ENCODE results near the gene RAB12. TPM values are rescaled to one million over a fixed set of nuclear protein-coding genes. Genes with fewer than 3 reads are reported as not detected.
A peak's percentile ranks its signal among the peaks of the same experiment; 100 is the strongest.
"Not testable (repeated sequence)": the region's sequence is repeated elsewhere in the genome, so short reads cannot be mapped to it uniquely, and the experiment has no call there.

Gene RAB12
- total RNA-seq, 1 experiment from 2014 or later: 61.8 TPM

DNA sequence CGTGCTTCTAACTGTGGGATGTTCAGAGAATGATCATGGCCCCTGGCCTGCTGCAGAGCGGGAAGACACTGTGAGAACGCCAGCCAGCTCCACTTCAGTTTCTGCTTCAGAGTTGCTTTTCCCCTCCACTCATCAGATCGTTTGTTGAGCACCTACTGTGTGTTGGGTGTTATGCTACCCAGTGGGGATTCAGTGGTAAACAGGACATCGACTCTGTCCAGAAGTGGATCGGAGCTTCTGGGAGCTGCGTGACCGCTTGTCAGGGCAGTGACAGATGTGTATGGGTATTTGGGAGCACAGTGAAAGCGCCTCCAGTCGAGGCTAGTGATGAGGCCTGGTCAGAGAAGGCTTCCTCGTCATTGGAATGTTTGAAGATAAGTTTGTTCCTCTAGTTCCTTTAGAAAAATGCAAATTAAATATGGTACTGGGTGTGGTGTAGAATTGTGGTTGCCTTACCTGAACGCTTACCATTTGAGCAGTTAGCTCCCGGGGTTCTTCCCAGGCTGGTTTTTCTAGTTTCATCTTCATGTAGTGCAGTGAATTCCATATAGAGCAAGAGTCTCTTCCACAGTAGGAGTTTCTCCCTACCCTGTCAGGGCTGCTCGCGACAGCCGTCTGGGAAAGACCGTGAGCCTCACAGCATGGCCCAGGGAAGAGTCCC lies 2.8 kb downstream of the RAB12 start:
- no peak for DNase-seq (ENCODE audit: low read depth)

DNA sequence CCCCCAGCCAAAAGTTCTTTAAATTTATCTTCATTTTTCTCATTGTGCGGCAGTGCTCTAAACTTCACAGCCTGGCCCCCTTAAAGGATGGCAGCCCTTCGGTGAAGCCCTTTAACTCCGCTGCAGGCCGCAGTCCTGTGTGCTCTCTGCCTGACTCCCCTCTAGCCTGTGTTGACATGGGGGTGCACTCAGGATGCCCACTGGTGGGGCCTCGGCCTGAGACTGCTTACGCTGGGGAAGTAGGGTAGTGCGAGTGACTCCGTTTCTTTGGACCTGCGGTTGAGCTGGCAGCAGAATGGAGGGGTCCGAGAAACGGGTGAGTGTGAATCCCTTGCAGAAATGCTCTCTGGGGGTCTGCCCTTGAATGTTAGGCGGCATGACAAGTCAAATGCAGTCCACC lies 5.6 kb downstream of the RAB12 start:
- DNase-seq (ENCODE audit: low read depth): no peak

DNA sequence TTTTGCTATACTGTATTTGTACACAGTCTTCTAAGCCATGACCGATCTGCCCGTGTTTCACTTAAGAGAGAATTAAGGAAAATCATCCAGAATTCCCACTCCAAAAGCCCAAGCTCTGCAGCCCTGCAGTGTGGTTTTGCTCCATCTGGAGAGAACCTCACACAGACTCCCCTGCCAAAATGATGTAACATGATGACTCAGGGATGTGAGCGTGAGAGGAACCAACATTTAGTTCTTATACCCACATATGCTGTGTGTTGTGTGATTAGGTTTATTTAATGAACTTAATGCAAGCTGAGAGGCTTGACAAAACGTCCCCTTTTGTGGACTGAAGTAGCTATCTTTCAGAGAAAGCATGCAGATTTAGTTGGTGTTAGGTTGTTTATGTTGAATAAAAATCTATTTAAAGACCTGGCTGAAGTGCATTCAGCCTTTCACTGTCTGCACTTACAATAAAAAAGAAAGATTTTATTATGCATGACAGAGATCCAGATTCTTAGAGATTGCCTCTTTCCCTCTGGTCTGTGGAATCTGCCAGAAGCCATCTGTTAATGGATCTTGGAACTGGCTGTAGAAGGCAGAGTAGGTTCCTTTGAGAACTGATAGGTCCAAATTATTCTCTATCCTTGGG lies 6.3 kb downstream of the RAB12 start:
- DNase-seq (ENCODE audit: low read depth): peak; percentile 92

DNA sequence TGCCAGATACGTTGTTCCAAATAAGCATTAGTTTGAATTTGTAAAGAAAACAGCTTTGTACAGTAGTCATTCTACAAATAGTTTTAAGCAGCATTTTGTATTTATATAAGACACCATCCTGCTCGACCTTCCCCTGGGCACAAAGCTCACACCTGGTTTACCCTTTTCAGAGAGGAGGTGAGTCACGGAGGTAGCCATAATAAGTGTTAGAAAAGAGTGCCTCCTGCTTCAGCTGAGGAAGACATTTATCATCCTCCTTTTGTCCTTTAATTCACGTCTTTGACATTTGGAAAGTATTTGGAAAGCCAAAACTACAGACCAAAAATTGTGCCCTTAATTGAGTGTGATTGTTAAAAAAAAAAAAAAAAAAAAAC lies 6.8 kb downstream of the RAB12 start:
- DNase-seq (ENCODE audit: low read depth): no peak

GRCh38 chr18:8617907-8618306 lies 8.7 kb downstream of the RAB12 start:
- no peak for DNase-seq (ENCODE audit: low read depth)

DNA sequence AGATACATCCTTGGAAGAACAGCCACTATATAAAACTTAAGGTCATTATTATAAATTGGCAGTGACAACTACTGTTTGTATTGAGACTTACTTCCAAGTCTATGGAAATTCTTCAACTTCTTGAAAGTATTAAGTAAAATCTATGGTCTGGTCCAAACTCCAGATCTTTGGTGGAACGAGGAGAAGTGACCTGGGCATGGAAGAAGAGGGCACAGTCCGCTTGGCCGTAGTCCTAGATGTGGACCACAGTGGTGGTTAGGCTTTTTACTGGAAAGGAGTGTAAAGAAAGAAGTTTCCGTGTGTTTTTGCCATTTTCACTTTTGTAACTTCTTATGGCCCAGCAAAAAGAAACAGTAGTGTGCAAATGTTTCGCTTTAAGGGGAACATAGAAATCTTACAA lies 9.8 kb downstream of the RAB12 start:
- DNase-seq (ENCODE audit: low read depth): no peak

- no peak for DNase-seq (ENCODE audit: low read depth)
Observed at GRCh38 chr18:8619835-8620577, 10.8 kb downstream of the RAB12 start.

- no peak for DNase-seq (ENCODE audit: low read depth)
Observed at GRCh38 chr18:8620845-8621244, 11.6 kb downstream of the RAB12 start.

DNA sequence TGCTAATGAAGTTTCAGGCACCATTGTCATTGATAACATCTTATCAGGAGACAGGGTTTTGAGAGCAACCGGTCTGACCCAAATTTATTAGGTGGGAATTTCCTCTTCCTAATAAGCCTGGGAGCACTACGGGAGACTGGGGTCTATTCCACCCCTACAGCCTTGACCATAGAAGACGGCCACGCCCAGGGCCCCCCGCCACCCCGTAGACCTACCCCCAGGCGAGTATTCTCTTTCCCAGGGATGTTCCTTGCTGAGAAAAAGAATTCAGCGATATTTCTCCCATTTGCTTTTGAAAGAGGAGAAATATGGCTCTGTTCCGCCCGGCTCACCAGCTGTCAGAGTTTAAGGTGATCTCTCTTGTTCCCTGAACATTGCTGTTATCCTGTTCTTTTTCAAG lies 13.4 kb downstream of the RAB12 start:
- not testable (repeated sequence) for DNase-seq (ENCODE audit: low read depth)

DNA sequence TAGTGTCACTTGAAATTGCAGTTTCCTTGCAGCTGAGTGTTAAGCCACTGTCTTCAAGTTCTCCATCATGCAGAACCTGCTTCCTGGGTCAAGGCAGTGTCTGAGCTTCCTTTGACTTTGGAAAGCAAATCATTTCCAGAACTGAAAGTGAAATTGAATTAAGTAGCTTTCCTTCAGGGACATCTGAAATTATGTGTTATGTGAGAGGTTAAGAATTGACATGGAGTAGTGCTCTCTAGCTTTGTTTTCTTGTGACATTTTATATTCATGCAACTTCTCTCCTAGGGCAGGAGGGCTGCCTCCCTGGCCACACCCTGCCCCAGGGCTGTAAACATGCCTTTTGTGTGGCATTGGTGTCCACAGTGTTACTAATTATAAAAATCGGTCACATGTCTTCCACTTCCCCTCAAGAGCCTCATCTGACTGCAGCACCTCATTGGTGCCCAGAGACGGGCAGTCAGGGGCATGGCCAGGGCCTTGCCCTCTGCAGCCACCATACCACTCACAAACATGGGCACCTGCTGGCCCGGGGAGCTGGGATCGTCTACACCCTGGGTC lies 14.4 kb downstream of the RAB12 start:
- peak; percentile 58 for DNase-seq (ENCODE audit: low read depth)

- DNase-seq (ENCODE audit: low read depth): no peak
Observed at GRCh38 chr18:8625461-8626092, 16.3 kb downstream of the RAB12 start.

DNA sequence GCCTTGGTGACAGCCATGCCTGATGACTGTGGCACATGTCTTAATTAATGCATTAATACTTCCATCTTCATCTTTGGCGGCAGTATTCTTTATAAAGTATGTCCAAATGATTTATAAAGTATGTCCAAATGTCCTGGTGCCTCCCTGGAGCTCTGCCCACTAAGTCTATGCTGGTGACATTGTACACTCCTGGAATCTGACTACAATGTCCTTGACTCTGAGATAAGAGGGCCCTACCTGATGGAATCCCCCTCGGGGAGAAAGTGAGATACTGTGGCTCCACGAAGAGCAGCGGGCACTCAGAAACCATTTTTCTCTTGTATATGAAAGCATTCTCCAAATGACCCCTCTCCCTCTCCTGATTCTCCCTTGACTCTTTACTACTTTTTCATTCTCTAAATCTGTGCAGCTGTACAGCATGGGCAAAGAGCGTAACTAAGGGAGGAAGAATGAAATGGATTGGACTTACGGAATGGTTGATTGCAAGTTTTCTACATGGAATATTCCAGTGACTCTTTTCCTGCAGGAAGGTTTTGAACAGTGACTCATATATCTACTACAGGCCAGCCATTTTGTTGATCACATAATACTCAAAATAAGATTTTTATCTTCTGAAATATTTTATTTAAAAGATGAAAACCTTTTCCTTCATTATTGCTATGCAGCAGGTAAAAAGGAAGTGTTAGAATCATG lies 17.3 kb downstream of the RAB12 start:
- no peak for DNase-seq (ENCODE audit: low read depth)

DNA sequence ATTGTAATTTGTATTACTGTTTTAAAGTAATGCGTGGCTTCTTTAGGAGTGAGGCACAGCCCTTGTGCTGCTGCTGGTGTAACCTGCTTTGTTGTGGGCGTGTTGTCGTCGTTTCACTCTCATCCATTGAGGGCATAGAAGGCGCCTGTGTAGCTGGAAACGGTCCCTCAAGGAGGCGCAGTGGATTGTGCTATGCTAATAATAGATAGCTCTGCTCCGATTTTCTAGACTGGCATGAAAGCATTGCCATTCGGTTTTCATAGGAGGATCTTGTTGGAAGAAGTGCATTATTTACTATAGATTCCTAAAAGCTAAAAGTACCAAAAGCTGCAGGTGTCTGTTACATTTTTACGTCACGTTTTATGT lies 17.9 kb downstream of the RAB12 start:
- no peak for DNase-seq (ENCODE audit: low read depth)

GRCh38 chr18:8627540-8627939 lies 18.3 kb downstream of the RAB12 start:
- DNase-seq (ENCODE audit: low read depth): no peak

DNA sequence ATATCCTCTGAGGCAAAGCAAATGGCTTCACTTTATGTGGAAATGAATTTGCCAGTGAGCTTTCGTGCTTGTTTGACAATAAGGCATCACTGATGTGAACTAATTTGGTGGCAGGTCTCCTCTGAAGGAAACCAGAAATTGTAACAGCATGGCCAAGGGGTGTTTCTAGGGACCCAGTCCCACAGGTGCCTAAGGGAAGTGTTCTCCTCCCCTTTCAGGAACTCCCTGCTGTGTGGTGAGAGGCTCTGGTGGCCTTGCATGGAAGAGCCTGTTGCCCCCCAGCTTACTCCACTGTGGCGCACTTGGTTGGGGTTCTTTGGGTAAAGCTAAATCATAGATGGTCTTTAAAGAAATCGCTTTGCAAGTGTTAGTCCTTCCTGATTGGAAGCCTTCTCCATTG lies 20.4 kb downstream of the RAB12 start:
- DNase-seq (ENCODE audit: low read depth): no peak

- DNase-seq (ENCODE audit: low read depth): no peak
Observed at GRCh38 chr18:8630546-8630945, 21.3 kb downstream of the RAB12 start.

GRCh38 chr18:8631265-8631664 lies 22.0 kb downstream of the RAB12 start:
- no peak for DNase-seq (ENCODE audit: low read depth)

- DNase-seq (ENCODE audit: low read depth): no peak
Observed at GRCh38 chr18:8632386-8632785, 23.1 kb downstream of the RAB12 start.

- no peak for DNase-seq (ENCODE audit: low read depth)
Observed at GRCh38 chr18:8634508-8634907, 25.3 kb downstream of the RAB12 start.

DNA sequence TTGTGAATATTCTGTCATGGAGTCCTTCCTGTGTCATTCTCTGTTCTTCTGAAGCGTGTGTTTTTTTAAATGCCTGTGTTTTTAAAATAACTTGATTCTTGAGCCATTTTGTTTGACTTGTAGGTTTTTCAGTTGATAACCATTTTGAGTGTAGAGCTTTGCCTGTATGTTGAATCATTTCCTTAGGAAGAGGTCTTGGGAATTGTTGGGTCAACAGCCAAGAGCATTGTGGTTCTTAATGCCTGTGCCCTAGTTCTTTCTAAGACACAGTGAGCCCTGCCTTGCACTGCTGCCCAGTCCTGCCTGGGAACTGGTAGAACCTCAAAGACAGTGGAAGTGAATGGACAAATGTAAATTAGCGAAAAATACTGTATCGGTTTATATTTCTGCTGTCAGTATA lies 25.9 kb downstream of the RAB12 start:
- DNase-seq (ENCODE audit: low read depth): no peak

GRCh38 chr18:8639762-8640161 lies 30.5 kb downstream of the RAB12 start:
- DNase-seq (ENCODE audit: low read depth): no peak

DNA sequence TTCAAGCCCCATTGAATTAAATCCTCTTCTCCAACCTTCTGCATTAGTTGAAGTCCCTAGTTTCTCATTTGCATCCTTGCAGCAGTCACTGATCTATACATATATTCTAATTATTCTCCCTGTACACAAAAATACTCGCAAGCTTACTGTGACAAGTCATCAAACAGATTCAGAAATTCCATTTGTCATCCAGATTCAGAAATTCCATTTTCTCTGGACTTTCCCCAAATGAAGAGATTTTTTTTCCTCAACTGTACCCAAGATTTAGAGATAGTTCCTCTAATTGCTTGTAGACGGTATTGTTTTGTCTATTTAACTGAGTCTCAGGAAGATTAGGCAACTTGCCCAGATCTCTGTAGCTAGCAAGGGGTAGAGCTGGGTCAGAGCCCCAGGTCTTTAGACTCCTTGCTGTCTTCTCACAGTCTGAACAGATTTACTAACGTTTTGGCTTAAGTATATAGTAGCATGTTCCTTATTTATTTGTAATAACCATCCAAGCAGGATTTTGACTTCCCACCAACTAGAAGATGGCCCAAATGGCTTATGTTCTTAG lies 34.2 kb downstream of the RAB12 start:
- no peak for DNase-seq (ENCODE audit: low read depth)
